Liver (tissue), 9 donors: Measurements from ENCODE around the gene LINC01488. TPM values are rescaled to one million over a fixed set of nuclear protein-coding genes. Genes with fewer than 3 reads are reported as not detected.

Source experiments
- DNase-seq: peaks from one replicate; pipeline ENCODE4 v3.0.0-alpha.2; 2017; ENCODE audit warnings: low spot score
- H3K27ac ChIP-seq, 2 donors: one replicate each; pipeline ENCODE4 v1.7.0; 2013; ENCODE audit warnings: inconsistent platforms in 2 of 2, low read length in 2 of 2, control low read depth in 1 of 2, low read depth in 1 of 2, mild to moderate bottlenecking in 1 of 2
- H3K27me3 ChIP-seq, 4 donors: one replicate each; pipeline versions ENCODE4 v1.6.1 to v1.7.0; 2013; ENCODE audit warnings: low read length in 3 of 4, inconsistent platforms in 1 of 4, mild to moderate bottlenecking in 1 of 4, moderate library complexity in 1 of 4; ENCODE audit not compliant: control insufficient read depth in 4 of 4, insufficient read depth in 4 of 4
- H3K36me3 ChIP-seq, 4 donors: one replicate each; pipeline versions ENCODE4 v1.6.1 to v1.7.0; 2013; ENCODE audit warnings: low read length in 3 of 4, mild to moderate bottlenecking in 3 of 4, low read depth in 1 of 4, moderate library complexity in 1 of 4; ENCODE audit not compliant: control insufficient read depth in 4 of 4, insufficient read depth in 3 of 4
- H3K4me1 ChIP-seq, 4 donors: one replicate each; pipeline versions ENCODE4 v1.6.1 to v1.7.0; 2013; ENCODE audit warnings: low read length in 3 of 4, mild to moderate bottlenecking in 3 of 4, moderate library complexity in 1 of 4; ENCODE audit not compliant: control insufficient read depth in 4 of 4, insufficient read depth in 4 of 4
- H3K4me3 ChIP-seq, 3 donors: one replicate each; pipeline versions ENCODE4 v1.6.1 to v1.7.0; 2013; ENCODE audit warnings: low read length in 3 of 3, control low read depth in 1 of 3, low read depth in 1 of 3, mild to moderate bottlenecking in 1 of 3
- H3K9ac ChIP-seq, 2 donors: one replicate each; pipeline ENCODE4 v1.7.0; 2013; ENCODE audit warnings: low read length in 2 of 2, mild to moderate bottlenecking in 2 of 2, moderate library complexity in 2 of 2, control low read depth in 1 of 2, low read depth in 1 of 2
- H3K9me3 ChIP-seq, 4 donors: one replicate each; pipeline versions ENCODE4 v1.6.1 to v1.7.0; 2013; ENCODE audit warnings: low read length in 3 of 4; ENCODE audit not compliant: control insufficient read depth in 4 of 4
- JUND ChIP-seq, 2 donors: IDR thresholded peaks; 2 replicates each; pipeline ENCODE4 v1.6.1; 2016; ENCODE audit warnings: antibody characterized with exemption in 2 of 2
- NR2F2 ChIP-seq: IDR thresholded peaks from 2 replicates; pipeline ENCODE4 v1.6.1; 2016; ENCODE audit warnings: antibody characterized with exemption
- RXRA ChIP-seq, 2 donors: IDR thresholded peaks; 2 replicates each; pipeline ENCODE4 v1.6.1; 2017 to 2018; ENCODE audit warnings: antibody characterized with exemption in 2 of 2, mild to moderate bottlenecking in 1 of 2
- SP1 ChIP-seq: IDR thresholded peaks from 2 replicates; pipeline ENCODE4 v1.6.1; 2018; ENCODE audit warnings: antibody characterized with exemption, mild to moderate bottlenecking
- TAF1 ChIP-seq: conservative IDR thresholded peaks from 2 replicates; pipeline ENCODE4 v1.6.1; 2016; ENCODE audit warnings: antibody characterized with exemption, mild to moderate bottlenecking
- ZBTB33 ChIP-seq: IDR thresholded peaks from 2 replicates; pipeline ENCODE4 v1.6.1; 2016; ENCODE audit warnings: antibody characterized with exemption
- WGBS: extraction: QIAGEN DNeasy Blood & Tissue Kit; methylation state at CpG from one replicate; pipeline ENCODE4 v1.1.7; 2013; 5-methylcytosine and 5-hydroxymethylcytosine counted together
- polyA plus RNA-seq, 2 donors: library from polyadenylated mRNA; stranded (reverse) in 1 of 2; unstranded in 1 of 2; fragments of 200-250 nt in 1 of 2; fragments of >200 nt in 1 of 2; fragmentation: Nextera tagmentation in 1 of 2; extraction: Ambion mirVana in 1 of 2; gene quantifications; one replicate each; pipeline versions ENCODE4 v1.2.1 to v1.2.3, GENCODE V29; 2013 to 2015
- total RNA-seq, 2 donors: library from RNA; depleted of rRNA; stranded (reverse); fragments of >200 nt; gene quantifications; one replicate each; pipeline ENCODE4 v1.2.3, GENCODE V29; 2014
- TF ChIP-seq, protein P1 (sequence below): IDR thresholded peaks from 2 replicates; pipeline ENCODE4 v1.6.1; 2016; ENCODE audit warnings: antibody characterized with exemption
- donor health status: healthy.
- donor health status: healthy.
- donor health status: healthy.
- donor health status: healthy.
- donor health status: healthy.

The LINC01488 gene
- total and polyA plus RNA-seq, 4 donors, result 0.05 to 2.3 (median 0.60) TPM

- TF ChIP-seq ZBTB33 (no peak), RXRA (IDR thresholded peaks at IDR 0.05) (no peak)
- TF ChIP-seq, protein P1, sequence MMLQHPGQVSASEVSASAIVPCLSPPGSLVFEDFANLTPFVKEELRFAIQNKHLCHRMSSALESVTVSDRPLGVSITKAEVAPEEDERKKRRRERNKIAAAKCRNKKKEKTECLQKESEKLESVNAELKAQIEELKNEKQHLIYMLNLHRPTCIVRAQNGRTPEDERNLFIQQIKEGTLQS, result no peak
Observed at GRCh38 chr11:69496202-69496557, 14.7 kb downstream of the LINC01488 start (continued).

DNA sequence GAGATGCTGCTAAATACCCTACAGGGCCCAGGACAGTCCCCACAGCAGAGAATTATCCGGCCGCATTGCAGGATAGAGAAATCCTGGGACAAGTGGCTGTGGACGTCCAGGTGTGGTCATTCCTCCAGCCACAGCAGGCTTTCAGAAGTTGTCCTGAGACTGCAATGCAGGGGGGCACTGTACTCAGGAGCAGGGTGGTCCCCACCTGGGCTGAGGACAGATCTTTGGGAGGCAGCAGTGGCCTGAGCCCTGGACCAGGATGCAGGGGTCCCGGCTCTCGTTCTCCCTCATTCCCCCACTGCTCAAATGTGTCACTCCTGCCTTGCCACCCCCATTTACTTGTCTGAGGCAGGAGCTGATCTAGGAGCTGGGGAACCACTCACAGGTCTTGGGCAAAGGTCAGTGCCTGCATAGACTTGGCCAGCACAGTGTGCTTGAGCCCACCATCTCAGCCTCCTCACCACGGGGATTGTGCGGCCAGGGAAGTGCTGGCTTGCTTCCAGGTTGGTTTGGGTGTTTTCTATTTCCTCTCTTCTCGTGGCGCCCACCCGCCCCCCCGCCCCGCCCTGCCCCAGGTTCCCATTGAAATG lies 15.3 kb downstream of the LINC01488 start:
- H3K4me1 ChIP-seq, result peaks cover 2 to 11% (median 3%) of the 10 kb centered on the region in 4 donors
- H3K4me3 ChIP-seq, result no peak overlapping the region
- no peak for DNase-seq
- WGBS, result 56% methylated on average over 12 of the region's 12 CpGs
- H3K27ac ChIP-seq, result no peak overlapping the region
- no peaks in the 10 kb centered on the region for H3K27me3 ChIP-seq
- no peaks in the 10 kb centered on the region for H3K9me3 ChIP-seq
- TF ChIP-seq SP1, result no peak
- TF ChIP-seq NR2F2, result no peak
- H3K36me3 ChIP-seq, result no peaks in the 10 kb centered on the region
- no peak overlapping the region for H3K9ac ChIP-seq

GRCh38 chr11:69497221-69497787 lies 15.8 kb downstream of the LINC01488 start:
- Histone ChIP-seq H3K27me3 (no peaks in the 10 kb centered on the region), H3K9ac (no peak overlapping the region), H3K4me3 (no peak overlapping the region), H3K9me3 (no peaks in the 10 kb centered on the region), H3K27ac (no peak overlapping the region), H3K4me1 (peaks cover 2 to 11% (median 3%) of the 10 kb centered on the region in 4 donors), H3K36me3 (no peaks in the 10 kb centered on the region)
- peak in 1 of 2 donors; percentile 44 for TF ChIP-seq JUND (IDR thresholded peaks at IDR 0.05)
- TF ChIP-seq, protein P1, result no peak
- no peak for DNase-seq
- 29% methylated on average over 19 of the region's 19 CpGs for WGBS

DNA sequence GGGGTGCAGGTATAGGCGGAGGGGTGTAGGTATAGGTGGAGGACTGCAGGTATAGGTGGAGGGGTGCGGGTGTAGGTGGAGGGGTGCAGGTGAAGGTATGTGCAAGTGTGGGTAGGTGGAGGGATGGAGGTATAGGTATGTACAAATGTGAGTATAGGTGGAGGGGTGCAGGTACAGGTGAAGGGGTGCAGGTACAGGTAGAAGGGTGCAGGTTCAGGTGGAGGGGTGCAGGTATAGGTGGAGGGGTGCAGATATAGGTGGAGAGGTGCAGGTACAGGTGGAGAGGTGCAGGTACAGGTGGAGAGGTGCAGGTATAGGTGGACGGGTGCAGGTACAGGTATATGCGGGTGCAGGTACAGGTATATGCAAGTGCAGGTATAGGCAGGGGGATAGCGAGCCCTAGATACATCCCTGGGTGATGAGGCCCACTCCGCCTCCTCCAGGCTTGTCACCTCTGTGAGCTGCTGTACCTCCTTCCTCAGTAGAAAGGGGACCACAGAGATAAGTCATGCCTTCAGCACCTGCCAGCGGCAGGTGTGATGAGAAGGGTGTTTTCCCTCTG lies 17.2 kb downstream of the LINC01488 start:
- Histone ChIP-seq H3K36me3 (no peaks in the 10 kb centered on the region), H3K27ac (no peak overlapping the region), H3K9ac (no peak overlapping the region), H3K4me1 (peaks cover 2 to 11% (median 3%) of the 10 kb centered on the region in 4 donors), H3K27me3 (no peaks in the 10 kb centered on the region), H3K9me3 (no peaks in the 10 kb centered on the region), H3K4me3 (no peak overlapping the region)
- 96% methylated on average over 7 of the region's 7 CpGs for WGBS
- TF ChIP-seq, protein P1, result no peak
- no peak for TF ChIP-seq TAF1
- no peak for DNase-seq
